Stimulated activated CD8-positive, alpha-beta memory T cell treated with anti-CD3 and anti-CD28 coated beads, Interleukin-2, amount 100 ng/mL, for 48 hours (primary cell): ENCODE data around the gene KCNK16.

ENCODE experiments used
- DNase-seq, 2 donors: peaks; one replicate each; pipeline ENCODE4 v3.0.0-alpha.2; 2020; ENCODE audit warnings: low read depth in 2 of 2

KCNK16 gene

GRCh38 chr6:39341937-39342336 is 19.4 kb upstream of the KCNK16 start:
- DNase-seq = no peak

- DNase-seq = no peak
Observed at GRCh38 chr6:39341352-39341751, 18.9 kb upstream of the KCNK16 start.

GRCh38 chr6:39339868-39340550 is 17.5 kb upstream of the KCNK16 start:
- DNase-seq = no peak

DNA sequence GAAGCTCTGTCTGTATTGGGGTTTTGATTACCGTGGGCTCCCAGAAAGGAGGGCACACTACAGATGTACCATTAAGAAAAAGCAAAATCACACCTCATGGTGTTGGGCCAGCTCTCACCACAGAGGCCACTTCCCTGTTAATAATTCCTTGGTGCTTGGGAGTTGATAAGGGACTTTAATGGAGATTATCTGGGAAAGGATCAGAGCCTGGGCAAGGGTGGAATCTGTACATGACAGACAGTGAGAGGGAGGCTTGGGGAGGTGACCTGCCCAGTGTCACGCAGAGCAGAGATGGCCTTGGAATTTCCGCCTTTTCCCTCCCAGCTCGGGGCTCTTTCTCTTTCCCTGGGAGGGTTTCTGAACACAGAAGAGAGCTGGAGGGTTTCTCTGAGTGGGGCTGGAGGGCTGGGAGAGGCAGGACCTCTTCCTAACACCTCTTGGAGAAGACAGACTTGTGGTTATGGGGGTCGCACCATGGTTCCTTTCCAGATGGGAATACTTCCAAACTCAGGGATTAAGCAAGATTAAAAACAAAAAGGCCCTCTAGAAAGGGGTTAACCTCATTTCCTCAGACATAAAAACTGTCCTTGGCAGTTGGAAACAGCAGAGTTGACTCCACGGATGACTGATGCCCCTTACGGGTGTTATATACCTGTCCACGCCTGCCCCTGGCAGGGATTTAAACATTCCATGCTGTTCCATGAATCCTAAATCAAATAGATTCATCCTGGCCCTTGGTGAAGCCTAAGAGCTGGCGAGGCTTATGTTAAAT is 16.8 kb upstream of the KCNK16 start:
- DNase-seq = no peak

GRCh38 chr6:39338397-39338796 is 15.9 kb upstream of the KCNK16 start:
- DNase-seq = no peak

DNA sequence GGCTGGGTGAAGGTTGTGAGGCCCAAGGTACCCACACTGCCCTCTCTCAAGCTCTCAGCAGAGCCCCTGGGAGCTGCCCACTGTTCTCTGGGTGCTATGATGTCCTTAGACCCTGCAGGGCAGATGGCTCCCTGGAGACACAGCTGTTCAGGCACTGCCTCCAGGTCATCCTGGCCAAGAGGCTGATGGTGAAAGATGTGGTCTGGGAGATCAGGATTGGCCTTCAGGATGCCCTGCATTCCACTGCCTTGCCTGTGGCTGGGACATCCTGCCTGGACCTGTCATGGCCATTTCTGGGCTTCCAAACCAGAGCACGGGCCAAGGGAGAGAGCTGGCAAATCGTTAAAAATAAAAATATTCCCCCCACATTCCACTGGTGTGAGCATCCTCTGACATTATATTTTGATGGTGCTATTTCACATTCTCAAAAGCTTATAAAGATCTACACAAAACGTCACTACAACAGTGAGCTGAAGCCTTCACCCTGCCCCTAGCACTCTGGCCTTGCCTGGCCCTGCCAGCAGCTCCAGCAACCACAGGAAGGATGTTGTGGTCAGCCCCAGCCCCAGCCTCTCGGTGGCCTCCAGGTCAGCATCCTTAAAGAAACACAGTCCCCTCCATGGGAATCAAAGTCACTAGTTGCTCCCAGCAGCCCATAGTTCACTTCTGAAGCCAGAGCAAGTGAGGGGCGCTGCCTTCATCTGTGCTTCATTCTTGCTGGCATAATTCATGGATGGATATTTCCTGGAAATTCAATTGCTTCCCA is 13.5 kb upstream of the KCNK16 start:
- no peak for DNase-seq

GRCh38 chr6:39333644-39334438 is 11.3 kb upstream of the KCNK16 start:
- DNase-seq = no peak

GRCh38 chr6:39330476-39330875 is 8.0 kb upstream of the KCNK16 start:
- no peak for DNase-seq

DNA sequence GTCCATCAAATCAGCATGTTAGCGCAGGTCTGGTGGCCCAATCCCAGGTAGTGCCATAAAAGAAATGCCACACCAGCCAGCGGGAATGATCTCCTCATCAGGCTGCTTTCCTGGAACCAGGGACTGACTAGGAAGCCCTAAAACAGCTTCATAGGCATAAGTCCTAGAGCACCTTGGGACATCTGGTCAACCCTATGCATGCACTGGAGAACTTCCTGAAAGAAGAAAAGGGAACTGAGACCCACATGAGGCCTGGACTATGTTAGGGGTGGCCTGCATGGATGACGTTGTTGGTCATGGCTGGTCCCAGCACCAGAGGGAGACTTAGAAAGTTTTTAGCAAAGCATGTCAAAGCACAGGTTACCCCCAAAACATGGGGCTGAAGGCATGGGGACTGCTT is 7.6 kb upstream of the KCNK16 start:
- DNase-seq = no peak

- no peak for DNase-seq
Observed at GRCh38 chr6:39328066-39328465, 5.6 kb upstream of the KCNK16 start.

DNA sequence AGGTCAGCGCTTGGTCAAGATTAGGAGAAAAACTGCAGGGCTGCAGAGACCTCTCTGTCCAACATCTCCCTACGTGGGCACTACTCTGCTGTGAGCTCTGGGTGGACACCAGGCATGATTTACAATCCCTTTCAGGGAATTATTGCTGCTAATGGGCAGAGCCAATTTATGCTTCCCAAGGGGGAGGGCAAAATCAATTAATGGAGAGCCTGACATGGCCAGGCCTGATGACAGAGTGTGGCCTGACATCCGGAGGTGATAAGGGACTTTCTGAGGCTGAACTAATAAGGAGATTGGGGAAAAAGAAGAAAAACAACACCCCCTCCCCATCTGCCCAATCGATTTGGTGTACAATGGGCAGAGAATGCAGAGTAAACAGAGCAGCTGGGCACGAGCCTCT is 5.0 kb upstream of the KCNK16 start:
- DNase-seq = no peak

- DNase-seq = no peak
Observed at GRCh38 chr6:39321761-39322160, 741 bp downstream of the KCNK16 start.

GRCh38 chr6:39320363-39320984 is 2.0 kb downstream of the KCNK16 start:
- DNase-seq = no peak

GRCh38 chr6:39319621-39320362 is 2.7 kb downstream of the KCNK16 start:
- no peak for DNase-seq

- DNase-seq = no peak
Observed at GRCh38 chr6:39317256-39317655, 5.2 kb downstream of the KCNK16 start.

- no peak for DNase-seq
Observed at GRCh38 chr6:39314273-39314795, 8.2 kb downstream of the KCNK16 start, which contains the start of gene KCNK17. TSS of gene KCNK17 (minus strand) at chr6:39314419. CDS start at chr6:39314320, 99 bp downstream.

GRCh38 chr6:39313526-39314272 is 8.8 kb downstream of the KCNK16 start:
- DNase-seq = no peak

- no peak for DNase-seq
Observed at GRCh38 chr6:39312912-39313525, 9.5 kb downstream of the KCNK16 start.

- DNase-seq = no peak
Observed at GRCh38 chr6:39310542-39310941, 12.0 kb downstream of the KCNK16 start.
